ENCODE results near the gene PGAP2.

Gene PGAP2

GRCh38 chr11:3834349-3834663, 25.9 kb downstream of the PGAP2 start:
- DNase-seq: no peak

- no peak for DNase-seq
Measured at GRCh38 chr11:3834664-3835461, 26.5 kb downstream of the PGAP2 start.

GRCh38 chr11:3835751-3836150, 27.4 kb downstream of the PGAP2 start:
- no peak for DNase-seq

- DNase-seq: no peak
Measured at GRCh38 chr11:3836903-3837302, 28.5 kb downstream of the PGAP2 start.

GRCh38 chr11:3837793-3838192, 29.4 kb downstream of the PGAP2 start:
- DNase-seq: no peak

GRCh38 chr11:3838504-3838903, 30.1 kb downstream of the PGAP2 start:
- no peak for DNase-seq

- no peak for DNase-seq
Measured at GRCh38 chr11:3840004-3840869, 31.9 kb downstream of the PGAP2 start.

GRCh38 chr11:3840870-3841425, 32.6 kb downstream of the PGAP2 start, which contains the start of gene RHOG:
Gene RHOG (minus strand): TSS chr11:3840959. CDS start chr11:3828138, 12,821 bp downstream.
- DNase-seq: no peak

- DNase-seq: no peak
Measured at GRCh38 chr11:3841426-3842350, 33.3 kb downstream of the PGAP2 start.

- DNase-seq: no peak
Measured at GRCh38 chr11:3843326-3843725, 35.0 kb downstream of the PGAP2 start.

- no peak for DNase-seq
Measured at GRCh38 chr11:3845246-3845645, 36.9 kb downstream of the PGAP2 start.

- no peak for DNase-seq
Measured at GRCh38 chr11:3845670-3846069, 37.3 kb downstream of the PGAP2 start.

- no peak for DNase-seq
Measured at GRCh38 chr11:3849297-3849874, 41.0 kb downstream of the PGAP2 start.

- no peak for DNase-seq
Measured at GRCh38 chr11:3853545-3853842, 45.1 kb downstream of the PGAP2 start.

- no peak for DNase-seq
Measured at GRCh38 chr11:3853899-3854659, 45.7 kb downstream of the PGAP2 start.

GRCh38 chr11:3854660-3854976, 46.3 kb downstream of the PGAP2 start:
- DNase-seq: no peak

GRCh38 chr11:3854977-3855807, 46.8 kb downstream of the PGAP2 start, which contains the start of gene STIM1:
Gene STIM1 (plus strand): TSS chr11:3855664. CDS start chr11:3856271, 607 bp downstream.
- DNase-seq: peak; percentile 79

GRCh38 chr11:3855808-3856491, 47.6 kb downstream of the PGAP2 start:
- DNase-seq: no peak

- no peak for DNase-seq
Measured at GRCh38 chr11:3856856-3857553, 48.6 kb downstream of the PGAP2 start.

GRCh38 chr11:3857628-3858027, 49.3 kb downstream of the PGAP2 start:
- DNase-seq: no peak

All from NCI-H1048 (cell line).